Mesenchymal stem cell (in vitro differentiated cells and primary cell): ENCODE measurements around the gene RBFOX2.

Experiments
- DNase-seq: peaks from one replicate; pipeline ENCODE4 v3.0.0-alpha.2; 2013
- H2AFZ ChIP-seq: one replicate; pipeline ENCODE4 v1.6.1; 2013; ENCODE audit warnings: low read depth, mild to moderate bottlenecking, control low read depth, inconsistent platforms, low read length, moderate library complexity
- H2AK5ac ChIP-seq: 2 replicates; pipeline ENCODE4 v1.6.1; 2013; ENCODE audit warnings: low read length, moderate library complexity, mild to moderate bottlenecking, inconsistent platforms; ENCODE audit not compliant: severe bottlenecking
- H2BK120ac ChIP-seq: one replicate; pipeline ENCODE4 v1.6.1; 2013; ENCODE audit warnings: low read depth, mild to moderate bottlenecking, inconsistent platforms, low read length, moderate library complexity
- H2BK12ac ChIP-seq, 2 experiments: one replicate each; pipeline ENCODE4 v1.6.1; 2013; ENCODE audit warnings: inconsistent platforms in 2 of 2, low read length in 2 of 2, mild to moderate bottlenecking in 2 of 2, moderate library complexity in 2 of 2, control low read depth in 1 of 2
- H2BK15ac ChIP-seq: one replicate; pipeline ENCODE4 v1.6.1; 2013; ENCODE audit warnings: mild to moderate bottlenecking, low read depth, inconsistent platforms; ENCODE audit not compliant: poor library complexity, severe bottlenecking
- H2BK5ac ChIP-seq: 2 replicates; pipeline ENCODE4 v1.6.1; 2013; ENCODE audit warnings: low read depth, mild to moderate bottlenecking, low read length, control low read depth, inconsistent platforms; ENCODE audit not compliant: poor library complexity, severe bottlenecking
- H3K14ac ChIP-seq, 2 experiments: one replicate each; pipeline ENCODE4 v1.6.1; 2013; ENCODE audit warnings: inconsistent platforms in 2 of 2, low read length in 2 of 2, control low read depth in 1 of 2, mild to moderate bottlenecking in 1 of 2, moderate library complexity in 1 of 2
- H3K18ac ChIP-seq, 2 experiments: one replicate each; pipeline ENCODE4 v1.6.1; 2013; ENCODE audit warnings: inconsistent platforms in 2 of 2, low read length in 2 of 2, control low read depth in 1 of 2, low read depth in 1 of 2, mild to moderate bottlenecking in 1 of 2
- H3K23ac ChIP-seq, 2 experiments: one replicate each; pipeline ENCODE4 v1.6.1; 2013; ENCODE audit warnings: inconsistent platforms in 2 of 2, low read length in 2 of 2, mild to moderate bottlenecking in 2 of 2, moderate library complexity in 2 of 2, control low read depth in 1 of 2
- H3K27ac ChIP-seq: 2 replicates; pipeline ENCODE4 v1.5.1; 2013; ENCODE audit warnings: mild to moderate bottlenecking, moderate library complexity, low read length, control low read depth, inconsistent platforms; ENCODE audit not compliant: poor library complexity, severe bottlenecking
- H3K27me3 ChIP-seq, 2 experiments: 2 replicates each; pipeline versions ENCODE4 v1.6.1 to v1.7.0; 2013; ENCODE audit warnings: low read length in 2 of 2, mild to moderate bottlenecking in 2 of 2, moderate library complexity in 2 of 2, control low read depth in 1 of 2, inconsistent platforms in 1 of 2; ENCODE audit not compliant: control insufficient read depth in 1 of 2, insufficient read depth in 1 of 2
- H3K36me3 ChIP-seq, 2 experiments: 2 replicates each; pipeline versions ENCODE4 v1.6.1 to v1.7.0; 2013; ENCODE audit warnings: low read length in 2 of 2, control low read depth in 1 of 2, inconsistent platforms in 1 of 2, low read depth in 1 of 2, mild to moderate bottlenecking in 1 of 2; ENCODE audit not compliant: insufficient read depth in 2 of 2, control insufficient read depth in 1 of 2
- H3K4ac ChIP-seq, 2 experiments: one replicate each; pipeline ENCODE4 v1.6.1; 2013; ENCODE audit warnings: inconsistent platforms in 2 of 2, low read length in 2 of 2, mild to moderate bottlenecking in 2 of 2, moderate library complexity in 2 of 2, control low read depth in 1 of 2, low read depth in 1 of 2
- H3K4me1 ChIP-seq: 2 replicates; pipeline ENCODE4 v1.6.1; 2013; ENCODE audit warnings: low read depth, low read length, control low read depth; ENCODE audit not compliant: control insufficient read depth, insufficient read depth
- H3K4me2 ChIP-seq: 2 replicates; pipeline ENCODE4 v1.6.1; 2013; ENCODE audit warnings: low read length, mild to moderate bottlenecking, inconsistent platforms; ENCODE audit not compliant: poor library complexity, severe bottlenecking
- H3K4me3 ChIP-seq, 2 experiments: 2 replicates each; pipeline versions ENCODE4 v1.5.1 to v1.7.0; 2013; ENCODE audit warnings: low read length in 2 of 2, mild to moderate bottlenecking in 2 of 2, control low read depth in 1 of 2, low read depth in 1 of 2; ENCODE audit not compliant: insufficient read depth in 1 of 2
- H3K79me1 ChIP-seq: replicated peaks from 2 replicates; pipeline ENCODE4 v1.6.1; 2013; ENCODE audit warnings: mild to moderate bottlenecking, control low read depth, low read length, inconsistent platforms; ENCODE audit not compliant: poor library complexity, severe bottlenecking
- H3K9ac ChIP-seq: 2 replicates; pipeline ENCODE4 v1.7.0; 2013; ENCODE audit warnings: mild to moderate bottlenecking, low read length, moderate library complexity
- H3K9me3 ChIP-seq: 2 replicates; pipeline ENCODE4 v1.7.0; 2013; ENCODE audit warnings: mild to moderate bottlenecking, low read length; ENCODE audit not compliant: control insufficient read depth
- H4K8ac ChIP-seq: one replicate; pipeline ENCODE4 v1.6.1; 2013; ENCODE audit warnings: inconsistent platforms, mild to moderate bottlenecking, low read length, moderate library complexity
- H4K91ac ChIP-seq: one replicate; pipeline ENCODE4 v1.6.1; 2013; ENCODE audit warnings: mild to moderate bottlenecking, low read length, inconsistent platforms
- WGBS: methylation state at CpG from one replicate; pipeline ENCODE4 v1.1.7; 2013; ENCODE audit warnings: mixed read lengths; 5-methylcytosine and 5-hydroxymethylcytosine counted together

Gene RBFOX2

DNA sequence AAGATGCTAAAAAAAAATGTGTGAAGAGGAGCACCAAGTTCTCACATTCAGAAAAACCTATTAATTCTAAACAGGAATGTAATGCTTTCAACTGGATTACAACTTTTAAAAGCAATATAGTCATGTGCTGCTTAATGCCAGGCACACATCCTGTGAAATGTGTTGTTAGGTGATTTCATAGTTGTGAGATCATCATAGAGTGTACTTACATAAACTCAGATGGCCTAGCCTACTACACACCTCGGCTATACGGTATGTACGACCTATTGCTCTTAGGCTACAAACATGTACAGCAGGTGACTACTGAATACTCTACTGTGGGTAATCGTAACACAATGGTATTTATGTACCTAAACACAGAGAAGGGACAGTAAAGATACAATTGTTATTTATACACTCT lies 142.3 kb downstream of the RBFOX2 start:
- no peaks in the 10 kb centered on the region for H3K36me3 ChIP-seq
- no peak overlapping the region for H3K14ac ChIP-seq
- peak overlapping the region in 1 of 2 experiments; percentile 19 for H3K18ac ChIP-seq
- WGBS: no CpG with 5 or more reads among the region's 4 CpGs
- no peak overlapping the region for H2AFZ ChIP-seq
- no peaks in the 10 kb centered on the region for H3K9me3 ChIP-seq
- no peak for DNase-seq
- no peak overlapping the region for H3K23ac ChIP-seq
- H3K27ac ChIP-seq: no peak overlapping the region
- no peak overlapping the region for H3K4ac ChIP-seq
- H3K27me3 ChIP-seq: no peaks in the 10 kb centered on the region
- H3K9ac ChIP-seq: no peak overlapping the region
- H3K4me1 ChIP-seq: peaks cover 1% of the 10 kb centered on the region
- no peak overlapping the region for H2BK5ac ChIP-seq
- H3K4me2 ChIP-seq: no peak overlapping the region
- H2BK15ac ChIP-seq: no peak overlapping the region
- no peak overlapping the region for H2BK120ac ChIP-seq
- H3K79me1 ChIP-seq: peaks cover 18% of the 10 kb centered on the region
- no peak overlapping the region for H4K8ac ChIP-seq
- no peak overlapping the region for H2BK12ac ChIP-seq
- H3K4me3 ChIP-seq: no peak overlapping the region
- no peak overlapping the region for H4K91ac ChIP-seq
- H2AK5ac ChIP-seq: no peak overlapping the region

DNA sequence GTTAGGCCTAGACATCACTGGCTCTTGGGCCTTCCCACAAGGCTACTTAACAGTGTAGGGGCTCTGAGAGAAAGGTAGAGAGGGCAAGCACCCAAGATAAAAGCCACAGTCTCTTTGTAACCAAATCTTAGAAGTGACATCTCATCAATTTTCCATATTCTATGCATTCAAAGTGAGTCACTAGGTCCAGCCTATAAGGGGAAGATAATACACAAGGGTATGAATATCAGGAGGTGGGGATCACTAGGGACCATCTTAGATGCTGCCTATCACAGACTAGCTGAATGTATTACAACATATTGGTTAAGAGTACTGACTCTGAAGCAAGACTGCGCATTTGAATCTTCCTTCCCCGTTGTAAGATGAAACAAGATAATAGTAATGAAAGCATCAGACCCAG lies 144.1 kb downstream of the RBFOX2 start:
- H3K9ac ChIP-seq: no peak overlapping the region
- no peak for DNase-seq
- no peak overlapping the region for H2BK120ac ChIP-seq
- peaks cover 27% of the 10 kb centered on the region for H3K79me1 ChIP-seq
- no peak overlapping the region for H3K27ac ChIP-seq
- no peak overlapping the region for H2BK15ac ChIP-seq
- peak overlapping the region in 1 of 2 experiments; percentile 66 for H3K18ac ChIP-seq
- H3K9me3 ChIP-seq: no peaks in the 10 kb centered on the region
- no peak overlapping the region for H2BK12ac ChIP-seq
- no peak overlapping the region for H4K8ac ChIP-seq
- no peak overlapping the region for H4K91ac ChIP-seq
- H3K4me1 ChIP-seq: peaks cover 5% of the 10 kb centered on the region
- 100% methylated on average over 2 of the region's 2 CpGs for WGBS
- H2AFZ ChIP-seq: no peak overlapping the region
- H3K36me3 ChIP-seq: no peaks in the 10 kb centered on the region
- no peak overlapping the region for H2BK5ac ChIP-seq
- no peaks in the 10 kb centered on the region for H3K27me3 ChIP-seq
- H2AK5ac ChIP-seq: no peak overlapping the region
- no peak overlapping the region for H3K14ac ChIP-seq
- H3K4me3 ChIP-seq: no peak overlapping the region
- H3K23ac ChIP-seq: no peak overlapping the region
- H3K4ac ChIP-seq: no peak overlapping the region
- H3K4me2 ChIP-seq: no peak overlapping the region

DNA sequence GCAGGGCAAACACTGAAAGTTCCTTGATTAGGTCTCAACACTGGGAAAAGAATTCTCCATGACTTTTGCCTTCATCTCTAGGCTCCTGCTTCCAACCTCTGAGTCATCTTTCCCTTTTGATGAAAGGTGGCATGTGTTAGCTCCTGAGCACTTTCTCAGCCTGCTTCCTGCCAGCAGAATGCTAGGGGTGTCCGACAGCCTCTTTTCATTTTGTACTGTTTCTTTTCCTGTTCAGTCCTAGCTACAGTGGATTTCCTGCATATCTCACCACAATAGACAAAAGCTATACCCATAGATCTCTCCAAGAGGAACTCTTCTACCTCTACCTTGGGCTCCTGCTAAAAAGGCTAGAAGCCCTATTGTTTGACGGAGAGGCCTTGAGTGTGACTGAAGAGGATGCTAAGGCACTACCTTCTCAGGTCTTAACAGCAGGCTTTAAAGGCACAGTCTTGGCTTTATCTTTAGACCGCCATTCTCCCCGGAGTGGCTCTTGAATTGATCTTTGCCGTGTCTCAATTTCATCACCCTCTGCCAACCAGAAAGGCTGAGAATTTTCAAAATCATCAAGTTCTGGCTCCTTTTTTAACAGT lies 145.5 kb downstream of the RBFOX2 start:
- Histone ChIP-seq H3K27me3 (no peaks in the 10 kb centered on the region), H3K4me3 (peak overlapping the region in 1 of 2 experiments; percentile 5), H3K36me3 (no peaks in the 10 kb centered on the region), H3K4ac (peak overlapping the region in 1 of 2 experiments; percentile 11), H2BK120ac (no peak overlapping the region), H3K14ac (no peak overlapping the region), H4K91ac (no peak overlapping the region), H3K18ac (peak overlapping the region in 1 of 2 experiments; percentile 16), H2AFZ (no peak overlapping the region), H3K23ac (no peak overlapping the region), H2BK12ac (no peak overlapping the region), H4K8ac (no peak overlapping the region), H3K79me1 (peaks cover 26% of the 10 kb centered on the region), H3K9ac (no peak overlapping the region), H3K9me3 (no peaks in the 10 kb centered on the region), H3K4me1 (peaks cover 5% of the 10 kb centered on the region), H2BK5ac (no peak overlapping the region), H2AK5ac (no peak overlapping the region), H2BK15ac (no peak overlapping the region), H3K27ac (no peak overlapping the region), H3K4me2 (no peak overlapping the region)
- peak; percentile 64 for DNase-seq
- 57% methylated on average over 5 of the region's 5 CpGs for WGBS

DNA sequence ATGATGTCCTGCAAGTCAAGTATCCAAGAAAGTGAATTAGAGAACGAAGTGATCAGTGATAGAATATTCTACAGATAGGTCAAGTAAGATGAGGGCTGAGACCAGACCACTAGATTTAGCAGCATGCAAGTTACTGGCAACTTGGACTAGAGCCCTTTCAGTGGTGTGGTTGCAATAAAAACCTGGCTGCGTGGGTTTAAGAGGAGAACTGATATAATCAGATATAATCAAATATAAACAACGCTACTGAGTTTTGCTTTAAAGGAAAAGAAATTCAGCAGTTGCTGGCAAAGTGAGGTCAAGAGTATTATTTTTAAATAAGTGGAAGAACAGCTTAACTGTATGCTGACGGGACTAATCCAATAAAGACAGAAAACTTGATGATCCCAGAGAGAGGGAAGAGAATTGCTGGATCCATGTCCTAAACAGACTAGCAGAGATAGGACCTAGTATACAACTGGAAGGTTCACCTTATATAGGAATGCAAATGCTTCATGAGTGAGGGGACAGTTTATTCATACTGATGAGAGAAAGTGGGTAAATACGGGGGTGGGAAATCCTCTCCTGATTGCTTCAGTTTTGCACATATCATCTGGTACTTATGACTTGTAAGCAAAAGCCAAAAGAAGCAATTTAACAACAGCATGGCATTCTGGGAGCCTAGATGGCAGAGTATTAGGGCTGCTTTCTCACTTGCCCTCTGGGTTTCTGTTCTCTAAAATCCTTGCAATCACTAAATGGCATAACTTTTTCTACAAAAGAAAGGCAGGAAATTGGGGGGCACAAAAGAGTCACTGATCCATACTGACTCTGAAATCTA lies 146.2 kb downstream of the RBFOX2 start:
- WGBS: 85% methylated on average over 4 of the region's 5 CpGs
- H3K18ac ChIP-seq: peak overlapping the region in 1 of 2 experiments; percentile 16
- H2BK5ac ChIP-seq: no peak overlapping the region
- H4K8ac ChIP-seq: no peak overlapping the region
- no peak overlapping the region for H3K4ac ChIP-seq
- peaks cover 5% of the 10 kb centered on the region for H3K4me1 ChIP-seq
- DNase-seq: no peak
- H2BK120ac ChIP-seq: no peak overlapping the region
- no peak overlapping the region for H3K4me3 ChIP-seq
- H3K4me2 ChIP-seq: no peak overlapping the region
- H3K14ac ChIP-seq: no peak overlapping the region
- H2AFZ ChIP-seq: no peak overlapping the region
- no peak overlapping the region for H4K91ac ChIP-seq
- no peak overlapping the region for H2AK5ac ChIP-seq
- no peaks in the 10 kb centered on the region for H3K9me3 ChIP-seq
- no peak overlapping the region for H3K23ac ChIP-seq
- no peak overlapping the region for H2BK15ac ChIP-seq
- no peak overlapping the region for H3K9ac ChIP-seq
- no peaks in the 10 kb centered on the region for H3K36me3 ChIP-seq
- no peak overlapping the region for H2BK12ac ChIP-seq
- no peaks in the 10 kb centered on the region for H3K27me3 ChIP-seq
- peaks cover 28% of the 10 kb centered on the region for H3K79me1 ChIP-seq
- no peak overlapping the region for H3K27ac ChIP-seq
